CD4-positive, alpha-beta T cell treated with Interleukin-15 for 1 hour (primary cell): ENCODE results near the gene OR5AK2.
"Not testable (repeated sequence)": the region's sequence is repeated elsewhere in the genome, so short reads cannot be mapped to it uniquely, and the experiment has no call there.

ENCODE experiments used
- DNase-seq: peaks from one replicate; pipeline ENCODE4 v3.0.0-alpha.2; 2020

OR5AK2 gene, protein sequence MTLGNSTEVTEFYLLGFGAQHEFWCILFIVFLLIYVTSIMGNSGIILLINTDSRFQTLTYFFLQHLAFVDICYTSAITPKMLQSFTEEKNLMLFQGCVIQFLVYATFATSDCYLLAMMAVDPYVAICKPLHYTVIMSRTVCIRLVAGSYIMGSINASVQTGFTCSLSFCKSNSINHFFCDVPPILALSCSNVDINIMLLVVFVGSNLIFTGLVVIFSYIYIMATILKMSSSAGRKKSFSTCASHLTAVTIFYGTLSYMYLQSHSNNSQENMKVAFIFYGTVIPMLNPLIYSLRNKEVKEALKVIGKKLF

DNA sequence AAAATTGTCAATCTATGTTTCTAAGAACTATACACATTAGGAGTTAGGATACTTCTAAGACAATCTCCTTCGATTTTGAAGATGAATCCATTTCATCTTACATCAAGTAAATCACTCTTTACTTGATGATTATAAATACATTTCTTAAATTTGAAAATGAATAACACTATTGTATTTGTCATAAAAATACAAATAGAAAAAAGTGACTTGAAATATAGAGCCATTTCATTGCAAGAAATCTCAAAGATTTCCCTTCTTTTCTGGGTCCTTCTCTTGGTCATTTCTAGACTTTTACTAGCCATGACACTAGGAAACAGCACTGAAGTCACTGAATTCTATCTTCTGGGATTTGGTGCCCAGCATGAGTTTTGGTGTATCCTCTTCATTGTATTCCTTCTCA lies at the start of gene OR5AK2:
TSS of gene OR5AK2 (plus strand) at position 301 of the 400 bp plus-strand sequence. CDS start at position 301, 0 bp downstream.
- DNase-seq = no peak

DNA sequence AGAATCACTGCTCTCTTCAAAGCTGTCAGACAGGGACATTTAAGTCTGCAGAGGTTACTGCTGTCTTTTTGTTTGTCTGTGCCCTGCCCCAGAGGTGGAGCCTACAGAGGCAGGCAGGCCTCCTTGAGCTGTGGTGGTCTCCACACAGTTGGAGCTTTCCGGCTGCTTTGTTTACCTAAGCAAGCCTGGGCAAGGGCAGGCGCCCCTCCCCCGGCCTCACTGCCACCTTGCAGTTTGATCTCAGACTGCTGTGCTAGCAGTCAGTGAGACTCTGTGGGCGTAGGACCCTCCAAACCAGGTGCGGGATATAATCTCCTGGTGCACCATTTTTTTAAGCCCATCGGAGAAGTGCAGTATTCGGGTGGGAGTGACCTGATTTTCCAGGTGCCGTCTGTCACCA lies 43.2 kb upstream of the OR5AK2 start:
- DNase-seq = not testable (repeated sequence)

DNA sequence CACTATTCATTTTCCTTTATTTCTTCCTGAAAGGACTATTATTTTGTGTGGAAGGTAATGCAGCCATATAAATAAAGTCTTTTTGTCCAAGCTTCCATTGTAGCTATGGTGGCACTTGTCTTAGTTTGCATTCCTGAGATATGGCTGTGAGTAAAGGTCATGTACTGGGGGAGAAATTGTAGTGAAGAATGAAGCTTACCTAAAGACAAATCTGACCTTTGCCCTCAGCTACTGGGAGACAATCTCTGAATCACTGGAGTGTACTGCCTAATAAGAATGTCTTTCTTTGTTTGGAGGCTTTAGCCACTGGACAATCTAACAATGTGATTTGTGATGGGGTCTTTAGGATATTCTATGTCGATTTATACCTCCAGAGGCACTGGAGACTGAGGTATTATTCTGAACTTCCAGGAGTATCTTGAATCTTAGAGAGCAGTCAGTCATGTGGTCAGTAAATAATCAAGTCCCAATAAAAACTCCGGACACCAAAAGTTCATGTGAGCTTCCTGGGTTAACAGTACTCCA lies 39.7 kb upstream of the OR5AK2 start:
- DNase-seq = no peak

DNA sequence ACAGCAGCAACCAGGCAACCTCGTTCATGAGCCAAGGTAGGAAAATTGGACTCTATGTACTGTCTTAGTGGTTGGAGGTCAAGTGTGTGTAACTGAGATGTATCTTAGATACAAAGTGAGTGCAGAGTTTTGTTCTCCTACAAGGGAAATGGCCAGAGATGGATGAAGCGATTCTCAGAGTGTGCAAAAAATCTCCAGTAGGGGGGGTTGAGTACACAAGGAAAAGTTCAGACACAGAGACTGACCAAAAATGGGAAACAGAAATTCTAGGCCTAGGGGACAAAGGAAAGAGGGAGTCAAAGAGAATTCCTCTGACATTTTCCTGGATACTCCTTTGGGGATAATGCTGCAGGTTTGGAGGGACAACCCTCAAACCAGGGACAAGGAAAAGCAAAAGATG lies 38.2 kb upstream of the OR5AK2 start:
- no peak for DNase-seq

DNA sequence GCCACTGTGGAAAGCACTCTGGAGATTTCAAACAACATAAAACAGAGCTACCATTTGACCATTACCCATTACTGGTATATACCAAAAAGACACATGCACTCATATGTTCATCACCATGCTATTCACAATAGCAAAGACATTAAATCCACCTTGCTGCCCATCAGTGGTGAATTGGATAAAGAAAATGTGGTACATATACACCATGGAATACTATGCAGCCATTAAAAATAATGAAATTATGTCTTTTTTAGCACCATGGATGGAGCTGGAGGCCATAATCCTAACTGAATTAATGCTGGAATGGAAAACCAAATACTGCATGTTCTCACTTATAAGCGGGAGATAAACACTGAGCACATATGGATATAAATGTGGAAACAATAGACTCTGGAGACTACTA lies 34.8 kb upstream of the OR5AK2 start:
- not testable (repeated sequence) for DNase-seq

DNA sequence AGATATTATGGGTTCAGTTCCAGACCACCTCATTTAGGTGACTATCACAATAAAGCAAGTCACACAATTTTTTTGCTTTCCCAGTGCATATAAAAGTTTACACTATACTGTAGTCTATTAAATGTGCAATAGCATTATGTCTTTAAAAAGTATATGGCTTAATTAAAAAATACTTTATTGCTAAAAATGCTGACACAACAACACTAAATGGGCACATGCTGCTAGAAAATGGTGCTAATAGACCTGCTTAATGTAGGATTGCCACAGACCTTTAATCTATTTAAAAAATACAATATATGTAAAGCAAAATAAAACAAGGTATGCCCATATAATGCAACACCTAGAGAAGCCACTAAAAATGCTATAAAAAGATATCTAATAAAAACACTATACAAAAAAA lies 27.1 kb upstream of the OR5AK2 start:
- DNase-seq = no peak

DNA sequence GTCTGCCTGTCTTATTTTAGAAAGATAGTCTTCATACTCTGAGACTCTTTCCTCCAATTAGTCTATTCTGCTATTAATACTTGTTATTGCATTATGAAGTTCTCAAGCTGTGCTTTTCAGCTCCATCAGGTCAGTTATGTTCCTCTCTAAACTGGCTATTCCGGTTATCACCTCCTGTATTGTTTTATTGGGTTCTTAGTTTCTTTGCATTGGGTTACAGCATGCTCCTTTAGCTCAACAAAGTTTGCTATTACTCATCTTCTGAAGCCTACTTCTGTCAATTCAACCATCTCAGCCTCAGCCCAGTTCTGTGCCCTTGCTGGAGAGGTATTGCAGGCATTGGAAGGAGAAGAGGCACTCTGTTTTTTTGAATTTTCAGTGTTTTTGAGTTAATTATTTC lies 21.0 kb upstream of the OR5AK2 start:
- DNase-seq = no peak

DNA sequence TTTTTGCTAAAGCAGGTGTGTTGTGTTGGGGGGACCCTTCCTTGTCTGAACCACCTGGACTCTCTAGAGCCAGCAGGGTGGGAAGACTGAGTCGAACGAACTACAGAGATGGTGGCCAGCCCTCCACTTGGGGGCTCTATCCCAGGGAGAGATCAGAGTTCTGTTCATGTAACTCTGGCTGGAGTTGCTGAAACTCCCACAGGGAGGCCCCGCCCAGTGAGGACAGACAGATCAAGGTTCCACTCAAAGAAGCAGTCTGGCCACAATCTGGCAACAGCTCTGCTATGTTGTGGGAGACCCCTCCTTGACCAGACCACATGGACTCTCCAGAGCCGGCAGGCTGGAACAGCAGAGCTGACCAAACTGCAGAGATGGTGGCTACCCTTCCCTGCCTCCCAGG lies 20.2 kb upstream of the OR5AK2 start:
- DNase-seq = no peak

DNA sequence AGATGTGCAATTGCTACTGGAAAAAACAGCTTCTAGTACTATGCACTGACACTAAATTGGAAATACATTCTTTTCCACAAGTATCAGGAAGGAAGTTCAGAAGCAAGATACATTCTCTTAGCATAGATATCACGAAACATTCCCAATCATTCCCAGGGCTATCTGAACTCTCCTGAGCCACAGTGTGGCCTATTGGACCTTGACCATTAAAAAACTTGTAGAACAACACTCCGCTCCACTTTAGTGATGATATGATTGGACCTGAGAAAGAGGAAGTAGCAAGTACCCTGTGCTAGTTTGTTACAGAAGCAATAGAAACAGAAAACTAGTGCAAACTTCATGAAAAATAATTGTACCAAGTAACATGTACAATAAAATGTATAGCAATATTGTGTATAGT lies 11.4 kb upstream of the OR5AK2 start:
- DNase-seq = no peak

DNA sequence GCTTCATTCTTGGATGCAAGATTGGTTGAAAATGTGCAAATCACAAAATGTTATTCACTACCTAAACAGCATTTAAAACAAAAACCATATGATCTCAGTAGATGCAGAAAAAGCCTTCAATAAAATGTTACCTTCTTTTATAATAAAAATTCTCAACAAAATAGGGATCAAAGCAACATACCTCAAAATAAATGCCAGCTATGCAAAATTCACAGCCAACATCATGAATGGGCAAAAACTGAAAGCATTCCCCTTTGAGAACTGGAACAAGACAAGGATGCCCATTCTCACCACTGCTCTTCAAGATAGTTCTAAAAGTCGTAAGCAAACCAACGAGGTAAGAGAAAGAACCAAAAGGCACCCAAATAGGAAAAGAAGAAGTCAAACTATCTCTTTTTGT lies 2.0 kb downstream of the OR5AK2 start:
- DNase-seq = no peak

DNA sequence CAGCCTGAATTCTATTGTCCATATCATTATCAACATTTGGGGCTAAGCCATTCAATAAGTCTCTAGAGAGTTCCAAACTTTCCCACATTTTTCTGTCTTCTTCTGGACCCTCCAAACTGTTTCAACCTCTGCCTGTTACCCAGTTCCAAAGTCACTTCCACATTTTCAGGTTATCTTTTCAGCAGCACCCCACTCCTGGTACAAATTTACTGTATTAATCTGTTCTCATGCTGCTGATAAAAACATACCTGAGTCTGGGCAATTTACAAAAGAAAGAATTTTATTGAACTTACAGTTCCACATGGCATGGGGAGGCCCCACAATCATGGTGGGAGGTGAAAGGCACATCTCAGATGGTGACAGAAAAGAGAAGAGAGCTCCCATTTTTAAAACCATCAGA lies 5.8 kb downstream of the OR5AK2 start:
- DNase-seq = no peak

DNA sequence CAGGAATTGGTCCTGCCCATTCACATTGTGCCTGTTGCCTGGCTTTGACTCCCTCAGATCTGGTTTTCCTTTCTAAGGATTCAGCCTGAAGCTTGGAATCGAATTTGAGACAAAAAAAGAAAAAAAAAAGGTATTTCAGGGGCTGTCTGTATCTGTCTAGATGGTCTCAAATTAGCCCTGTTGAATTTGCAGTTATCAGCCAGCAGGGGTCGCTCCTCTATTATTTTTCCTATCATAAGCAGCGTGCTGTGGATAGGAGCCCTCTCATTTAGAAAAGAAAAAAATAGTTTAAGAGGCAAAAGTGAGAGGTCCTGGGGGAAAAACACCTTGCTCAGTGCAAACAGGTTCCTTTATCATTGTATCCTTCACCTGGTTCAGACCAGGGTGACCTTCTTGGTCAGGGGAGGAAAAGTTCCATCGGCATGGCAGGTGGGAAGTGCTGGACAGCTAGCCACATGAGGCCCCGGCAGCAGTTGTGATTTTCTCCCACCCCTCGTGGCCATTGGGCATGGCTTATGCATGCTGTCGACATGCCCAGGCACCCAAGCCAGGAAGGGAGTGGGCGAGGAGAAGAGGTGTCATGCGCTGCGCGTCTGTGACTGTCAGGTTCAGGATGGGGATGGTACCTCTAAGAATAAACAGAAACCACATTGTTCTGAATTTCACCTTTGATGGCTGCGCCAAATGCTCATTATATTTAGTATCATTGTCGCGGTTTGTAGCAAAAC lies 13.1 kb downstream of the OR5AK2 start:
- no peak for DNase-seq

DNA sequence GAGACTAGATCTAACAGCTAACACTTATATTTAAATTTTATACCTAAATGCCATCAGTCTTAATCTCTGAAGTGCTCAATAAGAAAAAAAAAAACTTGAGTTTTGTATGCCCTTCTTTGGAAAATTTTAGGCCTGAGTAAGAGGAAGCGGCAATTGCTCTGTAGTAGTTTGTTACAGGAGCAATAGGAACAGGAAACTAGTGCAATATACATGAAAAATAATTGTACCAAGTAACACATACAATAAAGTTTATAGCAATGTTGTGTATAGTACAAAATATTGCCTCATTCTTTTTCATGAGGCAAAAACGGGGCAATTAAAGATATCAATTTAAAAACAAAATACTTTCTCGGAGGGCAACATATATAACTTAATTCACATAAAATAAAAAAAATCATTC lies 19.7 kb downstream of the OR5AK2 start:
- DNase-seq = no peak

DNA sequence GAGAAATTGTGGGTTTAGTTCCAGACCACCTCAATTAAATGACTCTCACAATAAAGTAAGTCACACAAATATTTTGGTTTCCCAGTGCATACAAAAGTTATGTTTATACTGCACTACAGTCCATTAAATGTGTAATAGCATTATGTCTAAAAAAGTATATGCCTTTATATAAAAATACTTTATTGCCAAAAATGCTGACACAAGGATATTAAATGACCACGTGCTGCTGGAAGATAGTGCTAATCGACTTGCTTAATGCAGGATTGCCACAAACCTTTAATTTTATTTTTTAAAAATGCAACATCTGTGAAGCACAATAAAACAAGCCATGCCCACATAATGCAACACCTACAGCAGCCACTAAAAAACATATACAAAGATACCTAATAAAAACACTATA lies 27.0 kb downstream of the OR5AK2 start:
- no peak for DNase-seq

DNA sequence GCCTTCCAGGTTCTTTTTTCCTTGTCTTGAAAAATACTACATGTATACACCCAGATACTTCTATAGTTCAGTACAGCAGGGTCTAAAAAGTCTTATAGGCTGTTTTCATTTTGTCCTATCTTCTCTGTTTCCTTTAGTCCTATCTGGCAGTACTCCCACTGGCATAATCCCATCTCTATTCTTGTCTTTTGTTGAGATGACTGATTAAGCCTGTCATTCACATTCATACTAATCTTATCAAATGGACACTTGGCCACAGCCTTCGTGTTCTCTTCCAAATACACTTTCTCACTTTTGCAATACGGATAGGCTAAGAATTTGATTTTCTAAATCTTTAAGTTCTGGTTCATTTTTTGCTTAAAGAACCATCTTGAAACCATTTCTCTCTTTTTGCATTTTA lies 42.8 kb downstream of the OR5AK2 start:
- no peak for DNase-seq
